ENCODE data around the gene VARS2.
"Not testable (repeated sequence)": the region's sequence is repeated elsewhere in the genome, so short reads cannot be mapped to it uniquely, and the experiment has no call there.

Gene VARS2

GRCh38 chr6:30966154-30966553 is 52.1 kb downstream of the VARS2 start:
- no peak for DNase-seq

GRCh38 chr6:30969171-30969570 is 55.1 kb downstream of the VARS2 start:
- not testable (repeated sequence) for DNase-seq

- DNase-seq, result no peak
These were observed 56.9 kb downstream of the VARS2 start for GRCh38 chr6:30970946-30971345.

GRCh38 chr6:30972816-30973215 is 58.8 kb downstream of the VARS2 start:
- DNase-seq, result no peak

GRCh38 chr6:30974490-30975252 is 60.6 kb downstream of the VARS2 start:
- DNase-seq, result no peak
